Erythroblast (primary cell): Measurements from ENCODE around the gene HNRNPD.
"Not testable (repeated sequence)": the region's sequence is repeated elsewhere in the genome, so short reads cannot be mapped to it uniquely, and the experiment has no call there.

Experiments
- DNase-seq, 2 experiments: peaks; one replicate each; lab custom pipeline; 2025; lab: John Stamatoyannopoulos, UW
- GATA1 ChIP-seq: IDR thresholded peaks from 2 replicates; pipeline ENCODE4 v1.6.1; 2011; ENCODE audit warnings: low read depth, mild to moderate bottlenecking, control low read depth, low read length, moderate library complexity
- POLR2A ChIP-seq: IDR thresholded peaks from 2 replicates; pipeline ENCODE4 v1.6.1; 2011; ENCODE audit warnings: mild to moderate bottlenecking, low read length

The HNRNPD gene

DNA sequence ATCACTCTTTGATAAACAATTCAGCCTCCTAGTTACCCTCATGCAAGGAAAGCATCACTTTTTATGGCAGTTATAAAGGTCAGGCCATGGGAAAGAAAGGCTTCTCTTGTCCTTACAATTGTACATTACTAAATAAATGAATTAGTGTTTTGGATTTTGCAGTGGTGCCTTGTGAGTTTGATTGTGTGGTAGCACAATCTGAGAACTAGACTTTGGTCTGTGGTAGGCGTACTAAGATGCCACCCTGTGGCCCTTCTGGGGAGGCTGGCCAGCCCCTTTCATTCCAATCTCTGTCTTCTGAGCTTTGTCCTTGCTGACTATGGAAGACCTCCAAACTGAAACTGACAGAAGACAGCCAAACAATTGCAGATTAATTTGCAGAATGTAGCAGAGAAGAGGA, 14.6 kb upstream of the HNRNPD start:
- no peak for DNase-seq
- TF ChIP-seq POLR2A, result no peak
- TF ChIP-seq GATA1, result no peak

DNA sequence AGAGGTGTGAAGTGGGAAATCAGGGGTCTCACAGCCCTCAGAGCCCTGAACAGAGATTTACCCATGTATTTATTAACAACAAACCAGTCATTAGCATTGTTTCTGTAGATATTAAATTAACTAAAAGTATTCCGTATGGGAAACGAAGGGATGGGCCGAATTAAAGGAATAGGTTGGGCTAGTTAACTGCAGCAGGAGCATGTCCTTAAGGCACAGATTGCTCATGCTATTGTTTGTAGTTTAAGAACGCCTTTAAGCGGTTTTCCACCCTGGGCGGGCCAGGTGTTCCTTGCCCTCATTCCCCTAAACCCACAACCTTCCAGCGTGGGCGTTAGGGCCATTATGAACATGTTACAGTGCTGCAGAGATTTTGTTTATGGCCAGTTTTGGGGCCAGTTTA, 12.5 kb upstream of the HNRNPD start:
- not testable (repeated sequence) for DNase-seq

DNA sequence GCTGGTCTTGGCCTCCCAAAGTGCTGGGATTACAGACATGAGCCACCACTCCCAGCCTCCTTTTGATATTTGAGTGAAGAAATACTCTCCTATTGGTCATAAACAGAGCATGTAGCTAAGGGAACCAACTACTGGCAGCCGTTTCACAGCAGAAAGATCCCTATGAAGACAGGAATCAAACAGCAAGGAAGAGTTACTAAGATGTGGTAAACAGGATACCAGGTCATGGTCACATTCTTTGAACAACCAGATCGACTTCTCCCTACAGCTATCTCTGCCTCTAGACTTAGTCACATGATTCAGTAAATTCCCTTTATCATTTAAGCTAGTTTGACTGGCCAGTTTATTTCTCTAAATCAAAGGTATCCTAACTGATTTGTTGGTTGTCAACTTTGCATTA, 9.0 kb upstream of the HNRNPD start:
- no peak for DNase-seq
- TF ChIP-seq GATA1, result no peak
- TF ChIP-seq POLR2A, result no peak

DNA sequence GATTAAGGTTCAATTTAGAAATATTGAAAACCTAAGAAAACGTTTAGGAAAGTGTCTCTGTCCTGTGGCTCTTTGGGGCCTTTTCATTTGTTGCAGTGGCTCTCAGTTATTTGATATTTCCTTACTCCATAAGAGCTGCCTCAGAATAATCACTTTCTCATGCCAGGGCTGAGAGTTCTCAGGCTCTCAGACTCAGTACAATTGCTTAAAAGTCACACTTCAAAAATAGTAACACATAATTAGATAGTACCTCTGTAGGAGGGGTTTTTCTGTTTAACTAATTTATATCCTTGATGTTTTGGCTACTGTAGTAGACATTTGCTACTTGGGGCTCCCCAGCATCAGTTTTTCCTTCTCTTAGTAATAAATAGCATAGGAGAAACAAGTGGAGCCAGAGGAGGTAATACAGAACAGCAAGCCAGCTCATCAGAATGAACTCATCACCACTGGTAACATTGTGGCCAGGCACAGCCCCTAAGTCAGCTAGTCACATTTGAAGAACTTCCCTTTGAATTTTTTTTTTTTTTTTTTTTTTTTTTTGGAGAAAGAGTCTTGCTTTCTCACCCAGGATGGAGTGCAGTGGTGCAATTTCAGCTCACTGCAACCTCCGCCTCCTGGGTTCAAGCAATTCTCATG, 8.0 kb upstream of the HNRNPD start:
- no peak for TF ChIP-seq GATA1
- no peak for TF ChIP-seq POLR2A
- DNase-seq, result no peak

DNA sequence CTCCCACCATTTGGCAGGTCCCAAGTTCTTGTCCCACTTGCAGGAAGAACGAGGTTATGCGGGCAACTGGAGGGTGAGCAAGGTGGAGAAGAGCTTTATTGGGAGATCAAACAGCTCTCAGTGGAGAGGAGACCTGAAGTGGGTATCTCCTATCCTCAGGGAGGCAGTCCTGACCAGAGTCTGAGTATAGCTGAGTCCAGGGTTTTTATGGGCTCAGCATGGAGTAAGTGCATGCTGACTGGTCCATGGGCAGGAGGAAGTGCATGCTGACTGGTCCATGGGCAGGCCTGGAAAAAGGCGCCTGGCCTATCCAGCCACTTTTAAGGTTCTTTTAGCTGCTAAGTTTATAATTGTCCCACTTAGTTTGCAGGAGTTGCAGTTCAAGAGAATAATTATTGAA, 7.4 kb upstream of the HNRNPD start:
- TF ChIP-seq POLR2A (no peak), GATA1 (no peak)
- no peak for DNase-seq

DNA sequence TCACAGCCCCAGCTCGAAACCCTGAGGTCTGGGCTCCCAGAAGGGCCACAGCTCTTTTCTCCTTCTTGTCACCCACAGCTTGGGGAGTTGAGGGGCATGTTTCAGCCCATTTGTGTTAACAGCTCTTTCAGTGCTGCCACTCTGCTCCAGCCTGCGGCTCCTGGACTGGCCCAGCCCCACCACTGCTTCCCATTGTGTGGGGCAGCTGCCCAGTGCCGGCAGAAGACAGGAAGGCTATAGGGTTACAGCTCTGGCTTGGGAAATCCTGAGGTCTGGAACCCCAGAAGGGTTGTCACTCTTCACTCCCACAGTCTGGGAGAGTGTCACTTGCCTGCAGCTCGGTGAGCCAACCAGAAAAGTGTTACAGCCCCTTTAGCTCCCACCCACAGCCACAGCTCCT, 7.0 kb upstream of the HNRNPD start:
- no peak for TF ChIP-seq GATA1
- no peak for TF ChIP-seq POLR2A

DNA sequence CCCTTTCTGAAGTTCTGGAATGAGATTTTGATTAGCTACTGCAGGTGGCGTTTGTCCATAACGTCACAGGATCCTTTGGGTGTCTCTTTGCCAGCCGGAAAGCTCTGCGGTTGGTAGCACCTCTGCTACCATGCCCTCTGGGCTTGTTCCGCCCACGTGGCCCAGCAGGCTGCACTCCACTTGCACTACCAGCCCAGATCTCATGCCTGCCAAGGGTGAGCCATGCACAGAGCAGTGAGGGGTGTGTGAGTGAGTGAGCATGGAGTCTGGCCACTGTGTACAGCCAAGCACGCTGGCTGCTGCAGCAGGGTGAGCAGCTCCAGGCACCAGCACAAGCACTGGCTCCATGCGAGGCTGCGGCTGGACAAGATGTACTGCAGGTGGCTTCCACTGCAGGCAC, 6.6 kb upstream of the HNRNPD start:
- no peak for TF ChIP-seq GATA1
- TF ChIP-seq POLR2A, result no peak
- no peak for DNase-seq

More for the DNA sequence above, 7.0 kb upstream of the HNRNPD start:
- DNase-seq, result no peak

DNA sequence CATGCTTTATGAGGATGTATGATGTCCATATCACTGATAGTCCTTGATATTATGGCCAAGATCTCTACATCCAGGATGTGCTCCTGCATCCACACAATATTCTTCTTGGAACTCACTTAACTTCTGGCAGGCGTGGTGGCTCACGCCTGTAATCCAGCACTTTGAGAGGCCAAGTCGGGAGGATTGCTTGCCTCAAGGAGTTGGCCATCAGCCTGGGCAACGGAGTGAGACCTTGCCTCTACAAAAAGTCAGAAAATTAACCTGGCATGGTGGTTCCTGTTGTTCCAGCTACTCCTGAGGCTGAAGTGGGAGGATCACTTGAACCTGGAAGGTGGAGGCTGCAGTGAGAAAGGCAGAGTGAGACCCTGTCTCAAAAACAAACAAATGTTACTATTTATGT, 2.3 kb upstream of the HNRNPD start:
- TF ChIP-seq POLR2A (no peak), GATA1 (no peak)
- no peak for DNase-seq

DNA sequence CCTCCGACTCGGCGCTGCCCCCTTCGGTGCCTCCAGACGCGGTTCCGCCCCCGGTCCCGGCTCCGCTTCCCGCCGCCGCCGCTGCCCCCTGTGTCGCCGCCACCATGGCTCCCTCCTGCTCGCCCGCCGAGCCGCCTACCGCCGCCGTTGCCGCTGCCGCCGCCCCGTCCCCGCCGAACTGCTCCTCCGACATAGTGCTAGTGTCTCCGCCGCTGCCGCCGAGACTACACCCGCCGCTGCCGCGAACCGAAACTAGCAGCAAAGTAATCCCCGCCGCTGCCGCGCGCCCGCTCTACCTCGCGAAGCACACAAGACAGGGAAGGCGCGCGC, 340 bp downstream of the HNRNPD start:
- TF ChIP-seq POLR2A (no peak), GATA1 (no peak)
- DNase-seq, result peak; percentile 85 to 92

DNA sequence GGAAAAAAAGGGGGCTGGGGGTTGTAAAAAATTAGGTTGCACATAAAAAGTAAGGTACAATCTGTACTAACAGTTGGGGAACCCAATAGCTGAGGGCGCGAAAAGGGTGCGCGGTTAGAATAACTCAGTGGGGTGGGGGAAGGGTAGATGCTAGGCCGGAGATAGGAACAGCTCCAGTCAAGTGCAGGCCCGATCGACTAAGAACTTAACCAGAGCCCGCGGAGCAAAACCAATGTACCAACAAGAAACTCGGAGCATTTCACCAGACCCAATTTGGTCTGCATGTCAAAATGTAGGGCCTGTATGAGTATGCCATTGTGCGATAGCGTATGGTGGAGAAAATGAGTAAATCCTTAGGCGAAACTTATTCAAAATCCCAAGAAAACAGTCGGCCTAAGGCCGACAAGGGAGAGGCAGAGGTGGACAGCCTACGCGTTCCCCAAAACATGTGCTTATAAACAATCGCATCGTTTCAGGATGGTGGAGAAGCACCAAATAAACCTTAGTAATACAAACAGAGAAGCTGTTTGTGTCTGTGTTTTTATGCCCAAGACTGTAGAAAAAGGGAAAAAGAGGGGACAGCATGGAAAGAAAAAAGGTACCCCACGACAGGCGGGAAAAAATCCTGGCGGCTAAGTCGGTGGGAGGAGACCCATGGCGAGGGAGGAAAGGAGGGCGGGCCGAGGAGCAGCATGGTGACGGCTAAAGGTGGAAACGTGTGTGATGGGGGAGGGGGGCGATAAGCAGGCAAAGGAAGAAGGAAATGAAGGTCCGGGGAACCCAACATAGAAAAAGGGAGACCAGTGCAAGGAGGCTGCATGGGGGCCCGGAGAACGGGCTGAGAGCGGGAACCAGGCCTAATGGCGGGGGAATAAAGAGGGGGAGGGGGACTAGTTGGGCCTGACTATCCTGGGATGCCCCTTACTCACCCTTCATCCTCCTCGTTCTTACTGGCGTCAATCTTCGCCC, 990 bp downstream of the HNRNPD start:
- DNase-seq, result peak; percentile 86 to 89

DNA sequence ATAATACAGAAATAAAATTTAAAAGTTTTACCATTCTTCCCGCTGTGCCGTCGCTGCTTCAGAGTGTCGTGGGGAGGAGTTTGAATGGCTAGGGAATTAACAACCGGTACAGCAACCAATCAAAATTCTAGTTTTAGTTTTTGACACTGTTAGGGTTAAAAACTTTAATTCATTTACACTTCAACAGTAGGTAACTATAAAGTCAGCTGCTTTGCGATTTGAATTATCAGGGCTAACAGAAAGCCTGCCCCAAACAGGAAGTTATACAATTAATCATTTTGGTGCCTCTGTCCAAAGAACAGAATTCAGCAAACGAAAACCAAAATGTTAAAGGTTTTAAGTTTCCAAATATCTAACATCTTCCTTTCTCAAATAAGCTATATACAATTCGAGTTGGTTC, 2.3 kb downstream of the HNRNPD start:
- TF ChIP-seq GATA1 (no peak), POLR2A (no peak)
- peak; percentile 38 to 56 for DNase-seq

More for the DNA sequence above, 990 bp downstream of the HNRNPD start:
- TF ChIP-seq GATA1 (no peak), POLR2A (peak; percentile 36)

DNA sequence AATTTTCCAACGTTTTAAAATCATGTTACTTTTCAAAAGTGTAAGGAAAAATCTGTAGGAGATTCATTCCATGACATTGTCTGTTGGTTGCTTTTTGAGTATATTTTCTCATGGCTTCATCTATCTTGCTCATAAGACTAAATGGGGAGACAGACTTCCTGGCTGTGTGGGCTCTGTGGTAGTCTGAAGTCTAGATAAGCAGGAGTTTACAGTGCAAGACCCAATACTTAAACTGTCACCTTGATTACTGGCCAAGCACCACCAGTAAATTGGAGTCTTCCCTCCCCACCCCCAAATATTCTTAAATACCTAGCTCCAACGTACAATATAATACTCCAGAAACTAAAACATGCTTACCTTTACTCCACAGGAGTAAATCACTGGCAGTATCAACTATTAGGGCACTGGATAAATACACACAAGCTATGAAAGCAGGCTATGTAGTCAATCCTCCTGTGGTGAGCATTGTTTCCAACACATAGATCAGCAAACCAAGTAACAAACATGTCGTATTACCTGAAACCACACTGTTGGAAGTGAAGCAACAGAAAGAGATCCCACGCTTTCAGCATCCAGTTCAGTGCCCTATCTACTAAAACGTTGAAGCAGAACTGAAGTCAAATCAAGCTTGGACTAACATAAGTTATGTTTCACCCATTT, 6.2 kb downstream of the HNRNPD start:
- DNase-seq, result peak in 1 of 2 experiments; percentile 10
- TF ChIP-seq GATA1 (no peak), POLR2A (no peak)

DNA sequence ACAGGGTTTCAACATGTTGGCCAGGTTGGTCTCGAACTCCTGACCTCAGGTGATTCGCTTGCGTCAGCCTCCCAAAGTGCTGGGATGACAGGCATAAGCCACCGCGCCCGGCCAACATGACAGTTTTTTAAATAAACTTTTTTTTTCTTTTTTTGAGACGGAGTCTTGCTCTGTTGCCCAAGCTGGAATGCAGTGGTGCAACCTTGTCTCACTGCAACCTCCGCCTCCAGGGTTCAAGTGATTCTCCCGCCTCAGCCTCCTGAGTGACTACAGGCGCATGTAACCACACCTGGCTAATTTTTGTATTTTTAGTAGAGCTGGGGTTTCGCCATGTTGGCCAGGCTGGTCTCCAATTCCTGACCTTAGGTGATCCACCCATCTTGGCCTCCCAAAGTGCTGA, 7.4 kb downstream of the HNRNPD start:
- DNase-seq, result not testable (repeated sequence)

DNA sequence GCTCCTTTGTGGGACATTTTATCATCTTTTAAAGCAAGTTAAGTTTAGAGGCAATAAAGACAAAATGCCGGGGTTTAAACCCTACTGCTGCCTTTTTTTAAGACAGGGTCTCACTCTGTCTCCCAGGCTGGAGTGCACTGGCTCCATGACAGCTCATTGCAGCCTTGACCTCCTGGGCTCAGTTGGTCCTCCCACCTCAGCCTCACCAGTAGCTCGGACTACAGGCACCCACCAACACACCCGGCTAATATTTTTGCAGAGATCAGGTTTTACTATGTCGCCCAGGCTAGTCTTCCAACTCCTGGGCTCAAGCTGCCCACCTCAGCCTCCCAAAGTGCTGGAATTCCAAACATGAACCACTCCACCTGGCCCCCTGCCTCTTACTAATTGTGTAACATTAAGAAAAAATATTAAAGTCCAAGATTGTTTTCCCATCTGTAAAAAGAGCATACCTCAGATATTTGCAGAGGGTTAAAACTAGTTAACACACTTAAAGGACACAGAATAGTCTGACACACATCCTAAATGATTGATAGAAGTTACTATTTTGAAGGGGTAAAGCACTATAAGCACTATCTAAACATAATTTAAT, 9.8 kb downstream of the HNRNPD start:
- no peak for DNase-seq
- no peak for TF ChIP-seq POLR2A
- TF ChIP-seq GATA1, result no peak
